Progenitor cell of endocrine pancreas (in vitro differentiated cells): ENCODE measurements around the gene NEDD4. TPM values are rescaled to one million over a fixed set of nuclear protein-coding genes. Genes with fewer than 3 reads are reported as not detected.

ENCODE experiments used
- DNase-seq: peaks from one replicate; pipeline ENCODE4 v3.0.0; 2021; ENCODE audit warnings: low spot score; ENCODE audit not compliant: unreplicated experiment
- H3K27ac Mint-ChIP-seq: 2 replicates; pipeline ENCODE4 v1.8.0; 2021; ENCODE audit warnings: mild to moderate bottlenecking, moderate library complexity, mixed read lengths
- H3K27me3 Mint-ChIP-seq: 2 replicates; pipeline ENCODE4 v1.8.0; 2021; ENCODE audit warnings: mixed read lengths
- H3K36me3 Mint-ChIP-seq: 2 replicates; pipeline ENCODE4 v1.8.0; 2022; ENCODE audit warnings: mixed read lengths; ENCODE audit not compliant: insufficient read depth
- H3K4me1 Mint-ChIP-seq: 2 replicates; pipeline ENCODE4 v1.8.0; 2021; ENCODE audit warnings: low read depth, mixed read lengths
- H3K4me3 Mint-ChIP-seq: 2 replicates; pipeline ENCODE4 v1.8.0; 2021; ENCODE audit warnings: low read depth, mild to moderate bottlenecking, moderate library complexity, mixed read lengths
- H3K9me3 Mint-ChIP-seq: 2 replicates; pipeline ENCODE4 v1.8.0; 2021; ENCODE audit warnings: low read depth, mixed read lengths
- CTCF ChIP-seq: fragments of 200-600 bp; sonication (generic); IDR thresholded peaks from one replicate; pipeline ENCODE4 v1.5.0; 2021; ENCODE audit warnings: antibody characterized with exemption, mild to moderate bottlenecking; ENCODE audit not compliant: unreplicated experiment
- total RNA-seq: library from RNA; stranded (reverse); gene quantifications from 2 replicates; pipeline ENCODE4 v1.2.1, GENCODE V29; 2021

Gene NEDD4
- total RNA-seq, 1 donor from 2014 or later = 12.3 TPM

- H3K27ac Mint-ChIP-seq = no peak overlapping the region
- no peak overlapping the region for H3K4me3 Mint-ChIP-seq
- H3K27me3 Mint-ChIP-seq = peaks cover 3% of the 10 kb centered on the region
- no peaks in the 10 kb centered on the region for H3K36me3 Mint-ChIP-seq
- H3K9me3 Mint-ChIP-seq = no peaks in the 10 kb centered on the region
- no peak for TF ChIP-seq CTCF
- H3K4me1 Mint-ChIP-seq = peaks cover 32% of the 10 kb centered on the region
- no peak for DNase-seq
These were observed 210.5 kb downstream of the NEDD4 start for GRCh38 chr15:55782901-55783300.

- no peaks in the 10 kb centered on the region for H3K9me3 Mint-ChIP-seq
These were observed 213.1 kb downstream of the NEDD4 start for GRCh38 chr15:55780292-55780691.

GRCh38 chr15:55778932-55779331 is 214.5 kb downstream of the NEDD4 start:
- DNase-seq = no peak
- peaks cover 2% of the 10 kb centered on the region for H3K4me1 Mint-ChIP-seq
- H3K36me3 Mint-ChIP-seq = no peaks in the 10 kb centered on the region
- H3K9me3 Mint-ChIP-seq = no peaks in the 10 kb centered on the region
- no peak overlapping the region for H3K4me3 Mint-ChIP-seq
- no peak for TF ChIP-seq CTCF
- no peak overlapping the region for H3K27ac Mint-ChIP-seq
- H3K27me3 Mint-ChIP-seq = peaks cover 13% of the 10 kb centered on the region

More at GRCh38 chr15:55780292-55780691, 213.1 kb downstream of the NEDD4 start:
- Mint-ChIP-seq H3K4me1 (peaks cover 14% of the 10 kb centered on the region), H3K27ac (no peak overlapping the region), H3K27me3 (peaks cover 13% of the 10 kb centered on the region), H3K36me3 (no peaks in the 10 kb centered on the region), H3K4me3 (no peak overlapping the region)
- TF ChIP-seq CTCF = no peak
- no peak for DNase-seq
